ENCODE measurements around the gene STT3B.
"Not testable (repeated sequence)": the region's sequence is repeated elsewhere in the genome, so short reads cannot be mapped to it uniquely, and the experiment has no call there.

STT3B gene

DNA sequence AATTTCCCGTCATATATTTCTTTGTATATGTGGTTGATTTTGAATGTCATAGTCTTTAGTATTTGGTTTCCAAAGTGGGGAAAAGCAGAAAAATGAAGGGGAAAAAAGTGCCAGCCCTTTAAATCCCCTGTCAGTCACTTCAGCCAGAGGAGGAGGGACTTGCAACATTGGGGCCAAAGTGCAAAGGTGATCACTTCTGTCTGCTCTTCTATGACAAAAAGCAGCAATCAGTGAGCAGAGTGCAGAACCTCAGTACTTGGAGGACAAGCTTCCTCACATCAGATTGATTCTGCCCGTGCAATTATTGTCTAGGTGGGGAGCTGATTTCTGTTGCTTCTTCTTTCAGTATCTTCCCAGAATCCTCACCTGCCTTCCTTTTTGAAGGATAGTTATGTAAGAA is 60.0 kb downstream of the STT3B start:
- DNase-seq (ENCODE audit: low read depth in 2 of 2): no peak

DNA sequence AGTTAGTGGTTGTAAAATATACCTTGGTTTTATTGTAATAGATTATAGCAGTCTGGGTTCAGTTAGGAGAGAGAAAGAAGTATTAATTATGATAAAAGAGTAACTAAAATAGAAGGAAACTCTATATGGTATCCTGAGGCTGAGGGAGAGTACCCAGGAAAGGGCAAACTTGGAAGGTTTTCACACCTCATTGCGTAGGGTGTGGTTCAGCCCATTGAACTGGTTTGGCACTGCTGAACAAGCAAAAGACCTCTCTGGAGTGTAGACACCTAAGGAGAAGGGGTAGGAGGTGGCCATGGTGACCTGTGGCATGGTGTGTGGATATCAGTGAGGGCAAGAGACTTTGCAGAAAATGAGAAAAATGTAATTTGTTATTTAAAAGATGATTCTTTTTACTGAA is 63.5 kb downstream of the STT3B start:
- no peak for DNase-seq (ENCODE audit: low read depth in 2 of 2)

DNA sequence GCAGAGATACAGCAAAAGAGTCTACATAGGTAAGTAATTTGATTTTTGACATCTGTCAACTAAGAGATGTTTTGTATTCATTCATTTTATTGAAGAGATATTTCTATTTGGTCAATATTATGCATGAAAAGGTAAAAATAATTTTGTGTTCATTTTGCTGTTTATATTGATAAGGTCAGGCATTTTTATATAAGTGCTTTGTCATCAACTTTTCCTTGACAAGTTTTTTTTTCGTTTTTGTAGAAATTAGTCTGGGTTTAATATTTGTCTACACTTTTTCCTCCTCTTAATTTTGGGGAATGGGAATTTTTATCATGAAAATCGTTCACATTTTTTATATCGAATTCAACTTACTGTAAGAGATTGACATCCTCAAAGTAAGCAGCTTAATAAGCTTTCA is 67.7 kb downstream of the STT3B start:
- no peak for DNase-seq (ENCODE audit: low read depth in 2 of 2)

DNA sequence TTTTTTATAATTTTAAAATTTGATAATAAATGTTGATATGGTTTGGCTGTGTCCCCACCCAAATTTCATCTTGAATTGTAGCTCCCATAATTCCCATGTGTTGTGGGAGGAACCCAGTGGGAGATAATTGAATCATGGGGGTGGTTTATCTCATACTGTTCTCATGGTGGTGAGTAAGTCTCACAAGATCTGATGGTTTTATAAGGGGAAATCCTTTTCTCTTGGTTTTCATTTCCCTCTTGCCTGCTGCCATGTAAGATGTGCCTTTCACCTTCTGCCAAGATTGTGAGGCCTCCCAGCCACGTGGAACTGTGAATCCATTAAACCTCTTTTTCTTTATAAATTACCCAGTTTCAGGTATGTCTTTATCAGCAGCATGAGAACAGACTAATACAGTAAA is 72.6 kb downstream of the STT3B start:
- not testable (repeated sequence) for DNase-seq (ENCODE audit: low read depth in 2 of 2)

DNA sequence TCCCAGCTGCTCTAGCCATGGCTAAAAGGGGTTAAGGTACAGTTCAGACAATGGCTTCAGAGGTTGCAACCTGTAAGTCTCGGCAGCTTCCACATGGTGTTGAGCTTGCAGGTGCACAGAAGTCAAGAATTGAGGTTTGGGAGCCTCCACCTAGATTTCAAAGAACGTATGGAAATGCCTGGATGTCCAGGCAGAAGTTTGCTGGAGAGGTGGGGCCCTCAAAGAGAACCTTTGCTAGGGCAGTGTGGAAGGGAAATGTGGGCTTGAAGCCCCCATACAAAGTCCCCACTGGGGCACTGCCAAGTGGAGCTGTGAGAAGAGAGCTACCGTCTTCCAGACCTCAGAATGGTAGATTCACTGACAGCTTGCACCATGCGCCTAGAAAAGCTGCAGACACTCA is 73.7 kb downstream of the STT3B start:
- DNase-seq (ENCODE audit: low read depth in 2 of 2): no peak

DNA sequence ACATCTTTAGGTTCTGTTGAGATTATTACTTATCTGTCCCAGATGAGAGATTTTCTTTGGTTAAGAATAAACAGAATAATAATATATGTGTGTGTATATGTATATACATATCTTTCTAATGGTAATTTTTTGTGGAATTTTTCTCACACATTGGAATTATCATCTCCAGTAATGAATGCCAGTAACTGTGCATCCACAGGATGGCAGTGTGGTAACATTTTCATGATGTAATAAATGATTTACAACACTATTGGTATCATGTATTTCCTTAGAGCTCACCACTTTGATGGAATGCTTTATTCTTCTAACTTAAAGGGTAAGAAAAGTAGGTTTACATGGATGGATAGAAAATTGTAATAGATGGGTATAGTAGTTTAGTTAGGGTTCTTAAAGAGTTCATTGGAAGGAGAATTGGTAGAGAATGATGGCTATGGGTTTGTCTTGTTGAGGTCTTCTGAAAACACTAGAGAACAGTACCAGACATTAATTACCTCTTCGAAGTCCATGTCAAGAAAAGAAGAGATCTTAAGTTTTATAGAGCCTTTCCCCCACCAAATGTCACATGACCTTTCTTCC is 78.1 kb downstream of the STT3B start:
- DNase-seq (ENCODE audit: low read depth in 2 of 2): no peak

DNA sequence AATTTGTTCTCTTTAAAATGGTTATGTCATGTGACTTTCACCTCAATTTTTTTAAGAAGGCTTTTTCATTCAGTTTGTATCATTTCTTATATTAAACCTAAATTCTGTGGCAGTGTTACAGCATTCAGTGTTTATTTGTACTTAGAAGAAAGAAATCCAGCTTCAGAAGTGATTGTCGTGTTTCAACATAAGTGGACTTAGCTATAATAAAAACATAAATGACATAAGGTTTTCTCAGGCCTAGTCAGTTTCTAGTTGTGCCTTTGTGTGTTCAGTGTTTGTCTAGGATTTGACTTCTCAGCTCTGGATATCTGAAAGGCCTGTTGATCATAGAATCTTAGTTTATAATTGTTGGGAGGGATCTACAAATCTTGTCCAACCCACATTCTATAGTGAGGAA is 80.5 kb downstream of the STT3B start:
- no peak for DNase-seq (ENCODE audit: low read depth in 2 of 2)

DNA sequence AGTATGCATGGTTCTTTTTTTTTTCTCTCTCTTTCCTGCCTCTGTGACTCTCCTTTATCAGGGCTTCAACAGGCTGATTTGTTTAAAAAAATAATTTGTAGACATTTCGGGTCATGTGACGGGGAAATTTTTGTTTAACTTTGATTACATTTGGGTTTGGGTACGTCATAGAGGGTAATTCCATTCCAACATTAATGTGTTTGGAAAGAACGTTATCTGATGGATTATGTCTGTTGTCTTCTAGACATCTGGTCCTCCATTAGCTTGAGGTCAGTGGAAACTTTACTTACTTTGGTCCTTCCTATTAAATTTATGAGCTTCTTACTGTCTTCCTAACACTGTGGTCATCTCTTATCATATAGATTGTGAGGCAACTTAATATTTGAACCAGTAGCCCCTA is 80.9 kb downstream of the STT3B start:
- no peak for DNase-seq (ENCODE audit: low read depth in 2 of 2)

DNA sequence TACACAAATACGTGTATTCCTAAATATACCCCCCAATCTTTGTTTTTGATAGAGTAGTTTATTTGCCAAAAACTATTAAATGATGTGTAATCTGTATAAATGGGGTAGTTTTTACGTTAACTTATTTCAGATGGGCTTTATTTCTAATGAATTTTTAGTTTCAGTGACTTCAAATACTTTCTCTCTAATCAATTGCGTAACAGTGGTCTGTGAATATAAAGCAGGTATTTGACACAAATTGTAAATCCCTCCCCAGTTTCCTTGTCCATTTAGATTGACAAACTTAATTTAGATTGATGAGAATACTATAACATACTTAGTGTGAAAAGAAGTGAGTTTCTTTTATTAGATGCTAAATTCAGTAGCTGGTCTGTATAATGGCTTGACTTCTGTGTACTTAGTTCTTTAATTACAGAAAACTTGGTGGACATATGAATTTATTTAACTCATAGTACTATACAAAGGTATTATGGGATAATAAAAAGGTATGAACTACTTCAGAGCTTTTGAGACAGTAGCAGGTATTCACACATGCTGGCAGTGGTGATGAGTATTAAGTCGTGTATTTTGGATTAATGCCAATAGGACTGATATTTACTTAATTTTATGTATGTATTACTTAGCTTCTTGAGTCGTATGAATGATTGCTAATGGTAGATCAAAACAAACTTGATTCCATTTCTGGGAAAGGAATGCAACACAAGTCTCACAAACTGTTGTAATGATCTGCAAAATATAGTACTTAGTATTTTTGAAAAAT is 81.6 kb downstream of the STT3B start:
- DNase-seq (ENCODE audit: low read depth in 2 of 2): no peak

DNA sequence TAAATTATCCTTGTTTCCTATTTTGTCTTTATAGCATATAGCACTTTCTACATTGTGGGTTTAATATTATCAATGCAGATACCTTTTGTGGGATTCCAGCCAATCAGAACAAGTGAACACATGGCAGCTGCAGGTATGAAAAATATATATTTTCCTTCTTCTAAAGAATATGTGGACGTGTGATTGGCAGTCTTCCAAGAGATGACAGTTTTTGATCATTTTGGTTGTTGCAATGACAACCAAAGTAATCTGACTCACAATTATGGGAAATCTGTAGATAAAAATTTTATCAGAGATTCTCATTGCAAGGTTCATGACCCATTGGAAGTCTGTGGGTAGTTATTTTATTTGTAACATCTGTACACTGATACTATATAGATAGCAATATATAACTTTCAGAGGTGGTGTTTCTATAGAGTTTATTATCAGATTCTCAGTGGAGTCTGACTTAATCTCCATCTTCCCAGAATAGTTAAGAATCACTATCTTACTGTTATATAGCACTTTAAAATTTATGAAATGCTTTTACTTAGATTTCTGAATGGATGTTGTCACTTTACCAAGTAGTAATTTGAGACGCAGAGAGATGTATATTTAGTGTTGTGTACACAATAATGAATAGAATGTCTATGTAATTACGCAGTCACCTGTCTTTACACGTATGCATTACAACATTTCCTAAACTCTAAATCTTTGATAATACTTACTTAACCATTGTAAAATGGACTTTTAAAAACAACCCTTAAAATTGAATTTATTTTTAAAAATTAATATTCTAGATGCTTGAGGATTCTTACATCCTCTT is 82.5 kb downstream of the STT3B start:
- DNase-seq (ENCODE audit: low read depth in 2 of 2): no peak

DNA sequence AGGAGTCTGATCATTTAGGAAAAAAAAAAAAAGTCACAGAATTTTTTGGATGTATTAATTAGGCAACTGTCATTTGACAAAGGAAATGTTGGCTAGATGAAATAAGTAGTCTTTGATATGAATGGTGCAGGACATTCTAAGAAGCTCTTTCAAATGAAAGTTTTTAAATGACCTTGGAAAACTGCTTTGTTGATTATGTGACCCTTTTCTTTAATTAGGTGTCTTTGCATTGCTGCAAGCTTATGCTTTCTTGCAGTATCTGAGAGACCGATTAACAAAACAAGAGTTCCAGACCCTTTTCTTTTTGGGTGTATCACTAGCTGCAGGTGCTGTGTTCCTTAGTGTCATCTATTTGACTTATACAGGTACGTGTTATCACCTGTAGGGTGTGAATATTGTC is 84.0 kb downstream of the STT3B start:
- no peak for DNase-seq (ENCODE audit: low read depth in 2 of 2)

DNA sequence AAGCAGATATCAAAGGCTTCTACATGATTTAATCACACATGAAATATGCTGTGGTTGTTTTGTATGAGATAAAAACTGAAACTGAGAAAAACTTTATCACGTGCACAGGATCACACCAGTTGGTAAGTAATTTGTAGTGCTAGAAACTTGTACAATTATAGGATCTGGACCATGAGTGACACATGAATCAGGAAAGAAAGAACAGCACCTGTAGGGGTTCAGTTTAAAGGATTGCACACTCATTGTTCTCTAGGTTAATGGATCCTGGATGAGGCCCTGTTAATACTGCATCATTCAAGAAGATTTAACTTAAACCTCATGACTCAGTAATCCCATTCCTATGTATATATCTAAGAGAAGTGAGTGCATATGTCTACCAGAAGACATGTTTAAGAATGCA is 87.9 kb downstream of the STT3B start:
- no peak for DNase-seq (ENCODE audit: low read depth in 2 of 2)

DNA sequence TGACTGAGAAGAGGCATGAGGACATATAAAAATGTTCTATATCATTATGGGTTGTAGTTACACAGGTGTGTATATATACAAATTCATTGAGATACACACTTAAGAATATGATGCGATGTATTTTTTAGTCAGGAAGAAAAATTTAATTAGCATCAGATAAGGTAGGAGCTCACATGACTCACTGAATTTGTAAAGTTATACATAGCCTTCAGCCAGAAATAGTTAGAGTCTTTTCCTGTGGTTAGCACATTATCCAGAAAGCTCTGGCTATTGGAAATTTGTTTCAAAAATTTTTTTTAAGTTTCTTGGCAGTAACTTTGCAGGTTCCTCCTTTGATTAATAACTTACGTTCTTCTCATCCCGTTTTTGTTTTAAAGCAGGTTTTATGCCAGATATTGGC is 88.6 kb downstream of the STT3B start:
- DNase-seq (ENCODE audit: low read depth in 2 of 2): no peak

DNA sequence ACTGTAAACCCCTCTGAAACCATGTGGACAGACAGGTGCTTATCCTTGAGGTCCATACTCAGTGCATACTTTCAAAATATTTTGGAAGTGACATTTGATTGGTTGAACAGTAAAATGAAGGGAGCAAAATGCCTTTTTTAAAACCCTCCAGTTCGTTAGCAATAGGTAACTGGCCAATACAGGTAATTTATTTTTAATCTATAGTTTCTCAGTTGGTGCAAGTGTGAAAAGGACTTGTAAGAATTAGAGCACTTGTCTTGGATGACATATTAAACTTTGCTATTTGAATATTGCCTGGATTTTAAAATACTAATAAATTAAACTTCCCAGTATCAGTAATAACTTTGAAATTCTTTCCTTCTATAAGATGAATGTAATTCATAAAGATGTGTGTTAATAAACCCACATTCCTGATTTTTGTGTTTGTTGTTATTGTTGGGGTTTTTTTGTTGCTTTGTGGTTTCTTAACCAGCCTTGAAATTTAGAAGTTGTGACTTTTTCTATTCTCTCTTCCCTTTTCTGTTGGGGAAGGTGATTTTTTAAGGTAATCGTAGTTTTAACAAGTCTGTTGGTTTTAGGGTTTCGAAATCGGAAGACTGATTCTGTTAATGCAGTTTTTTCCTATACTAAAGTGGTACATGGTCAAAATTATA is 90.0 kb downstream of the STT3B start:
- no peak for DNase-seq (ENCODE audit: low read depth in 2 of 2)

DNA sequence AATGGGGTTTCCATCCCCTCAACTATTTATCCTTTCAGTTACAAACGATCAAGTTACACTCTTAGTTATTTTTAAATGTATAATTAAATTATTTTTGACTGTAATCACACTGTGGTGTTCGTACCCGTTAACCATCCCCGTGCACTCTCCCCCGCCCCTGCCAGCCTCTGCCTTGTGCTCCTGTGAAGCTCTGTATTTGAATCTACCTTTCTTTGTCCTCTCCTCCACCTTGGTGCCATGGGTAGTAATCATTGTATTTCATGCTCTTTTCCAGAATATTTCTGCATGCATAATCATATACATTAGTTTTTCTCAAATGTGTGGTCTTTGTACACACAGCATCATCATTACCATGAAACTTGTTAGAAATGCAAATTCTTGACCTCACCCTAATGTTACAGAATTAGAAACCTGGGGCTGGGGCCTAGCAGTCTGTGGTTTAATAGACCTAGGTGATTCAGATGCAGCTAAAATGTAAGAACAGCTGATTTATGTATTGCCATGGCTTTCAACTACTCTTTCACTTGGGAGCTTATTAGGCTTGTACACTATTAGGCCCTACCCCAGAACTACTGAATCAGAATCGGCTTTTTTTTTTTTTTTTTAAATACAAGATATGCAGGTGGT is 91.5 kb downstream of the STT3B start:
- DNase-seq (ENCODE audit: low read depth in 2 of 2): no peak

DNA sequence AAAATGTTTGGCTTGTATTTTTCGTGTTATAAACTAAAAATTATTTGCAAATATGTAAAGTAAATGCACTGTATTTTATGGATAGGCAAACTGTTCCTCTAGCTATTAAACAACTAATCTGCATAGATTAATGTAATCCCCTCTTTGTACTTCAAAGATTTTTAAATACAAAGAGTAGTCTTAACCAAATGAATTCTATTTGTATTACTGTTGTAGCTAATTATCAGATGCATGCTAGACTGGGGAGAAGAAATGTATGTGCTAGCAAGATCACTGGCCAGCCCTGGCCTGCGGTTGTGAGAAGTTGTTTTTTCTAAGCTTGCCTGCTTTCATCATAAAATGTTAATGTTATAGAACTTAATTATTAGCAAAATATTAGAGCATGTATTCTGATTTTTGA is 92.6 kb downstream of the STT3B start:
- DNase-seq (ENCODE audit: low read depth in 2 of 2): no peak

DNA sequence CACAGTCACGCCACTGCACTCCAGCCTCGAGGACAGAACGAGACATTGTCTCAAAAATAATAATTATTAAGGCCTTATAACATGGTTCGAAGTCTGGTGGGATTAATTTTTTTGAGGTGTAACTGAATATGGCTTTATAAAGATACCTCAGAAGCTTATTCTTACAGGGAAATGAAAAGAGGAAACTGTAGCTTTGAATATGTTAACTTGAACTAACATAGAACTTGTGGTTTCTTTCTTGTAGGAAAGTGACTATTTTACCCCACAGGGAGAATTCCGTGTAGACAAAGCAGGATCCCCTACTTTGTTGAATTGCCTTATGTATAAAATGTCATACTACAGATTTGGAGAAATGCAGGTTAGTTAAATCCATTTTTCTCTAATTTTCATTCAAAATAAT is 96.3 kb downstream of the STT3B start:
- DNase-seq (ENCODE audit: low read depth in 2 of 2): no peak

DNA sequence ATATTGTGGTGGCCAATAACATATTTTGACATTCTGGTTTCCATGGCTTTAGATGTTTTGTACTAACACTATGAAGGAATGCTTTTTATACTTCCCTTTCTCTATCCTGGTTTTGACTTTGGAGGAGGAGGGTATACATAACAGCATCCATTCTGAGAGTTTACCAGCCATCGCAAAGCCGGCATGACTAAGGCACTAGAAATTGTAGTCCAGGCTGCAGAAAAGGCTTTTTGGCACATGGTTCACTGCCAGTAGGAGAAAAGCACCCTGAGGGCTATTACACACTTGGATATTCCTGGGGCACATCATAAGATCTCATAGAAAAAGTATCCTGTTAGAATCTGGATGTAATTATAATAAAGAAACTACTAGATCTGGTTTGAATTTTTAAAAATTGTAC is 101.8 kb downstream of the STT3B start:
- DNase-seq (ENCODE audit: low read depth in 2 of 2): no peak

DNA sequence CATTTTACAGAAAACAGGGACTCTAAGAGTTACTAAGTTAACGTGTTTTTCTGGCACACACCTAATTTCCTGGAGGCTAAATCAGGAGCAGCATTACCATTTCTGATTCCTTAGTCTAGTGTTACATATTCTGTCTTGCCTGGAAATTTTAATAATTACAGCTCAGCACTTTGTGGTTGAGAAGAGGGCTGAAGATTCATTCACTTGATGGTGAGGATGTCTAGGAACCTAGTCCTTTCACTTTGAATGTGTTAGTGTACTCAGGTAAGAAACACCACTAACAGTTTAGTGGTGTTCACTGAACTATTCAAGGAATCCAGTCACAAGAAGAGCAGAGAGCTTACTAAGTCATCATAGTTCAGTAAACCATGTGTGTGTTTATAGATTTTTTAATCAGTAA is 102.8 kb downstream of the STT3B start:
- no peak for DNase-seq (ENCODE audit: low read depth in 2 of 2)

DNA sequence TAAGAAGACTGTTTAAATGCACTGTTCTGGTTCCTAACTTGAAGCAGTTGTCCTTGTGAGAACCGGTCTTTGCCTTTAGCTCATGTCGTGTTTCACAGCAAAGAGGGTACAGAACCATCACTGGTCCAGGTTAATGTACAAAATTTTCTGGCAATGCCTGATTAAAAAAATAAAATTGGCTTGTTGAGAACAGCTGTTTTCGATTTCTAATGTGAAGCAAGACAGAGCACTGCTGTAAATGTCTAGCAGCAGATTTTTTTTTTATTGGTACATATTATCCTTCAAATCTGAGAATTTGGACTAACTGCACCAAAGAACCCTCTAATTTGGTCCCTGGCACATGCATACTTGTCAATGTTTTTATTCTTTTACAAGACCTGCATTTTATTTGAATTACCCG is 103.3 kb downstream of the STT3B start:
- no peak for DNase-seq (ENCODE audit: low read depth in 2 of 2)

DNA sequence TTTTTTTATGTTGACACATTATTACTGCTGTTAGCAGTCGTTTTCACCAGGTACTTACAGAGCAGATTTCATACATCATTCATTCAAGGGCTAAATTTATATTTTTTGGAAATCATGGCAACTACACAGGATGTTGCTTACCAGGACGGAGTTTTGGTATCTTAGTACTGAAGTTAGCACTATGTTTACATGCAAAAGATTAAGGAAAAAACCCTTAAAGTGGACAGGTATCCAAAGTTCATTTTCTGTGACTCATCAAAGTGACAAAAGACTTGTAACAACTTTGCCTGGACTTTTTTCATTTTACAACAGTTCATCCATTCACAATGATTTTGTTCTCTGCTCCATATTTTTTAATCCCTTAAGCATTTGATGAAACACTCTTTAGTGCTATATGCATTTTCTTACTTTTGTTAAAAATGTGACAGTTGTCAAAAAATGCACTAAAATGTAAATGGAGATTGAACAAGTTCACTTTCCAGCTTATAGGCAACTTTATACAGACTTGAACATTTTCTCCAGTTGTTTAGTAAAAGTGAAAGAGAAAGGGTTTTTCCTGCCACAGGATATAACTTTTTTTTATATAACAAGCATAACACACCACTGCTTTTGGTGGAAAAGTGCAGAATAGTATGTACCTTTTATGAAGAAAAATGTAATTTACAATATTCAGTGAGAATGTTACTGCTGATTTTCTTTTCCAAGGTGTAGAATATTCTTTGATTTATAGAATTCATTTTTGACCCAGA is 104.1 kb downstream of the STT3B start:
- DNase-seq (ENCODE audit: low read depth in 2 of 2): no peak

Data from stimulated activated CD8-positive, alpha-beta memory T cell treated with anti-CD3 and anti-CD28 coated beads, Interleukin-15, amount 100 ng/mL, for 4 hours (primary cell).